Measurements from ENCODE around the gene IDUA. TPM values are rescaled to one million over a fixed set of nuclear protein-coding genes. Genes with fewer than 3 reads are reported as not detected.

IDUA gene
- total RNA-seq, 4 donors from 2014 or later = 23.9 to 79.4 (median 52.9) TPM

DNA sequence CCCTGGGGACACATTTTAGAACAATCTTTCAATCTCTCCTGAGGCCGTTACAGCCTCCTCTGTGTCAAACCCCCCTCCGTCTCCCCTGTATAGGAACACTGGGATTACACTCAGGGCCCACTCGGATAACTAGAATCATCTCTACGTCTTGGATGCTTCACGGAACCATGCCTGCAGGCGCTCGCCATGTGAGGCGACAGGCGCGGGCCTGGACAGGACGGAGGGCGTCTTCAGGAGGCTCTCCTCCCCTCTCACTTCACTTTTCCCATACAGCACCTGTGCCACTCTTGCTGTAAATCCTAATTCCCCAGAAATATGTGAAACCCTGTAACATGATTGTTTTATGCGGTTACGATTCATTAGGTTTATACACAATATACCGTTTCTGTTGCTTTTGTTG lies 4.0 kb upstream of the IDUA start:
- H3K27ac ChIP-seq = no peak overlapping the region
- 92 to 95% methylated on average over 15 of the region's 15 CpGs for WGBS, 2 donors
- TF ChIP-seq EP300 (IDR thresholded peaks at IDR 0.05) (no peak), POLR2A (IDR thresholded peaks at IDR 0.05) (no peak)
- TF ChIP-seq, protein P1, sequence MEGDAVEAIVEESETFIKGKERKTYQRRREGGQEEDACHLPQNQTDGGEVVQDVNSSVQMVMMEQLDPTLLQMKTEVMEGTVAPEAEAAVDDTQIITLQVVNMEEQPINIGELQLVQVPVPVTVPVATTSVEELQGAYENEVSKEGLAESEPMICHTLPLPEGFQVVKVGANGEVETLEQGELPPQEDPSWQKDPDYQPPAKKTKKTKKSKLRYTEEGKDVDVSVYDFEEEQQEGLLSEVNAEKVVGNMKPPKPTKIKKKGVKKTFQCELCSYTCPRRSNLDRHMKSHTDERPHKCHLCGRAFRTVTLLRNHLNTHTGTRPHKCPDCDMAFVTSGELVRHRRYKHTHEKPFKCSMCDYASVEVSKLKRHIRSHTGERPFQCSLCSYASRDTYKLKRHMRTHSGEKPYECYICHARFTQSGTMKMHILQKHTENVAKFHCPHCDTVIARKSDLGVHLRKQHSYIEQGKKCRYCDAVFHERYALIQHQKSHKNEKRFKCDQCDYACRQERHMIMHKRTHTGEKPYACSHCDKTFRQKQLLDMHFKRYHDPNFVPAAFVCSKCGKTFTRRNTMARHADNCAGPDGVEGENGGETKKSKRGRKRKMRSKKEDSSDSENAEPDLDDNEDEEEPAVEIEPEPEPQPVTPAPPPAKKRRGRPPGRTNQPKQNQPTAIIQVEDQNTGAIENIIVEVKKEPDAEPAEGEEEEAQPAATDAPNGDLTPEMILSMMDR (IDR thresholded peaks at IDR 0.05) = no peak
- peaks cover 0 to 25% (median 13%) of the 10 kb centered on the region in 4 donors for H3K4me1 ChIP-seq
- H3K4me3 ChIP-seq = no peak overlapping the region
- no peak for DNase-seq (ENCODE audit: low spot score in 2 of 2)
- peaks cover 0 to 16% (median 0%) of the 10 kb centered on the region in 3 donors for H3K36me3 ChIP-seq
- no peaks in the 10 kb centered on the region for H3K9me3 ChIP-seq
- no peaks in the 10 kb centered on the region for H3K27me3 ChIP-seq

DNA sequence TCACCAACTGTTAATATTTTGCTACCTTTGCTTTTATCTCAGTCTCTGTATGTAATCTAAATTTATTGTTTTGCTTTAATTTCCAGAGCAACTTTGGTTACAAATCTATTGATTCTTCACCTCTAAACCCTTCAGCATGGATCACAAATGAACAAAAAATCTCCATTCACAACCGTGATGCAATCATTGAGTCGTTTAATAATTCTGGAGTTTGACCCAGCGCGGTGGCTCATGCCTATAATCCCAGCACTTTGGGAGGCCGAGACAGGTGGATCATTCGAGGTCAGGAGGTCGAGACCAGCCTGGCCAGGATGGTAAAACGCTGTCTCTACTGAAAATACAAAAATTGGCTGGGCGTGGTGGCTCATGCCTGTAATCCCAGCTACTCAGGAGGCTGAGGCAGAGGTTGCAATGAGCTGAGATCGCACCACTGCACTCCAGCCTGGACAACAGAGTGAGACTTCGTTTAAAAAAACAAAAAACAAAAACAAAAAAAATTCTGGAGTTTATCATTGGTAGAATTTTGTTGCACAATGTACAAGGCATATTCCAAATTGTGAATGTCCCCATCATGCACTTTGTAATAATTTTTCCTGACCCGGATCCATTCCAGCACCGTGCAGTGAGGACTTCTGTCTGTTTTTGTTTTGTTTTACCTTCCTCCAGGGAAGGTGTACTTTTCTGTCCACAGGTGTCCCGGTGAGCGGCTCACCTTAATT lies 2.3 kb upstream of the IDUA start:
- Histone ChIP-seq H3K27me3 (no peaks in the 10 kb centered on the region), H3K4me1 (peaks cover 0 to 34% (median 15%) of the 10 kb centered on the region in 4 donors), H3K27ac (peak overlapping the region in 1 of 4 donors; percentile 46), H3K4me3 (peak overlapping the region in 3 of 4 donors; percentile 1 to 14 (median 14)), H3K36me3 (peaks cover 0 to 31% (median 0%) of the 10 kb centered on the region in 3 donors), H3K9me3 (no peaks in the 10 kb centered on the region)
- DNase-seq (ENCODE audit: low spot score in 2 of 2) = no peak
- 79 to 81% methylated on average over 15 of the region's 15 CpGs for WGBS, 2 donors
- TF ChIP-seq POLR2A (IDR thresholded peaks at IDR 0.05) (no peak), EP300 (IDR thresholded peaks at IDR 0.05) (no peak)
- TF ChIP-seq, protein P1 (IDR thresholded peaks at IDR 0.05) = no peak

DNA sequence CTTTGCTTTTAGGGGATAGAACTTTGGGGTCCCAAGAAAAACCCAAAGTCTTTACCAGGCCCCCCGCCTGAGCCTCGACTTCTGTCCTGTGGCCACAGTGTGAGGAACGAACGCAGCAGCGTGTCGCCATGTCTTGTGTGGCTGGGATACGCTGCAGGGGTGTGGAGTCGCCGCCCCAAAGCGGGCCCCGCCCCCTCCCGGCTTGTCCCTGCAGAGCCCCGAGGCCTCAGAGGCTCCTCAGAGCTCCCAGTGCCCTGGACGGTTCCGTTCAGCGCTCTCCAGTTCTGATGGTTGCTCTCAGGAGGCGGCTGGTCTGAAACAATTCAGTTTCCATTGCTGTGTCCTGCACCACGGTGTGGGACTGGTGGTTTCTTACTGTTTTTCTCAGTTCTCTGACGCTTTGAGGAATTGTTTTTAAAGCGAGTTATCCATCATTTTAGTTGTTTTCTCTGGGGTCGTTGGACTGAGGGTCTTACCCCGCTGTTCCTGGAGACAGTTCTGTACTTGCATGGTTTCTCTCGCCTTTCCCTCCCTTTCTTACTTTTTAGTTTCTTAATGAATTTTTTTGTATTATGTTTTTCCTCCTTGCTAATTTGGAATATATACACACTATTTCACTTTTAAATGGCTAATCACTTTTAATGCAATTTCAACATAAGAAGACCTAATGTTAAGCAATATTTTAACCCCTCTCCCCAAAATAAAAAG lies 1.6 kb upstream of the IDUA start:
- Histone ChIP-seq H3K4me3 (peak overlapping the region in 3 of 4 donors; percentile 1 to 14 (median 14)), H3K27ac (peak overlapping the region in 1 of 4 donors; percentile 46)
- 42 to 44% methylated on average over 23 of the region's 23 CpGs for WGBS, 2 donors

DNA sequence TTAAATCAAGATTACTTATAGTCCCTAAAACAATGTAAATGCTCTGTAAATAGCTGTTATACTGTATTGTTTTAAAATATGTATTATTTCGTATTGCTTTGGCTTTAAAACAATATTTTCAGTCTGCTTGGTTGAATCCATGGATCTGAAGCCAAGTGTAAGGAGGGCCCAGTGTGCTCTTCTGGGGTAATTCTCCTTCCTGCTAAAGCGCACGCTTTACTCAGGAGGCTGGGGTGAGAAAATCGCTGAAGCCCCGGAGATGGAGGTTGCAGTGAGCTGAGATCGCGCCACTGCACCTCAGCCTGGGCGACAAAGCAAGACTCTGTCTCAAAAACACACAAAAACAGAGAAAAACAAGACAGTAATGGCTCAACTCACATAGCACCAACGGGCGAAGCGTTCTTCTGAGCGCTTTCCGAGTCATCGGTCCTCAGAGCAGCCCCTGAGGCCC lies 391 bp upstream of the IDUA start:
- no peak for TF ChIP-seq POLR2A (IDR thresholded peaks at IDR 0.05)
- no peak for TF ChIP-seq EP300 (IDR thresholded peaks at IDR 0.05)
- TF ChIP-seq, protein P1 (IDR thresholded peaks at IDR 0.05) = no peak
- Histone ChIP-seq H3K4me1 (peaks cover 0 to 34% (median 15%) of the 10 kb centered on the region in 4 donors), H3K4me3 (peak overlapping the region; percentile 59 to 76 (median 69)), H3K9me3 (no peaks in the 10 kb centered on the region), H3K27ac (peak overlapping the region in 3 of 4 donors; percentile 79 to 83 (median 80)), H3K36me3 (peaks cover 0 to 47% (median 0%) of the 10 kb centered on the region in 3 donors), H3K27me3 (no peaks in the 10 kb centered on the region)
- WGBS, 2 donors = 1% methylated on average over 10 to 14 of the region's 14 CpGs
- DNase-seq (ENCODE audit: low spot score in 2 of 2) = no peak

More for the DNA sequence above, 1.6 kb upstream of the IDUA start:
- Histone ChIP-seq H3K27me3 (no peaks in the 10 kb centered on the region), H3K9me3 (no peaks in the 10 kb centered on the region), H3K36me3 (peaks cover 0 to 38% (median 0%) of the 10 kb centered on the region in 3 donors), H3K4me1 (peaks cover 0 to 34% (median 15%) of the 10 kb centered on the region in 4 donors)
- peak in 1 of 2 donors; percentile 38 for DNase-seq (ENCODE audit: low spot score in 2 of 2)
- TF ChIP-seq, protein P1 (IDR thresholded peaks at IDR 0.05) = no peak
- TF ChIP-seq POLR2A (IDR thresholded peaks at IDR 0.05) (no peak), EP300 (IDR thresholded peaks at IDR 0.05) (no peak)

Data from tibial nerve (tissue), 4 donors.